SH-SY5Y (cell line): Measurements from ENCODE around the gene ASIC1.

Experiments
- GATA2 ChIP-seq: IDR thresholded peaks from 2 replicates; pipeline ENCODE4 v1.6.1; 2011; ENCODE audit warnings: mild to moderate bottlenecking, low read depth, low read length
- GATA3 ChIP-seq: IDR thresholded peaks from 2 replicates; pipeline ENCODE4 v1.6.1; 2011; ENCODE audit warnings: low read depth, mild to moderate bottlenecking, low read length, moderate library complexity

GRCh38 chr12:50065726-50066310 lies 8.4 kb downstream of the ASIC1 start:
- TF ChIP-seq GATA2 (no peak), GATA3 (no peak)
